ES-I3 (cell line): ENCODE data around the gene NCOA4.
"Not testable (repeated sequence)": the region's sequence is repeated elsewhere in the genome, so short reads cannot be mapped to it uniquely, and the experiment has no call there.

Source experiments
- H3K36me3 ChIP-seq: 2 replicates; pipeline ENCODE4 v1.6.1; 2013; ENCODE audit warnings: mild to moderate bottlenecking, low read length, control low read depth, moderate library complexity; ENCODE audit not compliant: insufficient read depth
- H3K4me1 ChIP-seq: 2 replicates; pipeline ENCODE4 v1.6.1; 2013; ENCODE audit warnings: mild to moderate bottlenecking, control low read depth, low read length; ENCODE audit not compliant: insufficient read depth
- H3K9ac ChIP-seq: 2 replicates; pipeline ENCODE4 v1.6.1; 2013; ENCODE audit warnings: low read depth, mild to moderate bottlenecking, low read length, moderate library complexity
- H3K9me3 ChIP-seq: 2 replicates; pipeline ENCODE4 v1.6.1; 2013; ENCODE audit warnings: mild to moderate bottlenecking, low read length, moderate library complexity; ENCODE audit not compliant: control insufficient read depth, insufficient read depth

The NCOA4 gene

DNA sequence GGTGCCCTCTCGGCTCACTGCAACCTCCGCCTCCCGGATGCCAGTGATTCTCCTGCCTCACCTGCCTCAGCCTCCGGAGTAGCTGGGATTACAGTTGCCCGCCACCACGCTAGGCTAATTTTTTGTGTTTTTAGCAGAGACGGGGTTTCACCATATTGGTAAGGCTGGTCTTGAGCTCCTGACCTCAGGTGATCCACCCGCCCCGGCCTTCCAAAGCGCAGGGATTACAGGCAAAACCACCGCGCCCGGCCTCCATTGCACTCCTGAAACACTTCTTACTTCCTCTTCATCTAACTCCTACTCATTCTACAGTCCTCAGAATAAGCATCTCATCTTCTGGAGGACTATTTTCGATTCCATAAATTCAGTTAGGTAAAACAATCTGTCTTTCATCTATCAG is 59.4 kb downstream of the NCOA4 start:
- H3K36me3 ChIP-seq, H3K4me1 ChIP-seq, H3K9me3 ChIP-seq: not testable (repeated sequence)
- peak overlapping the region; percentile 86; the same call in 1 of the 2 replicates for H3K9ac ChIP-seq

DNA sequence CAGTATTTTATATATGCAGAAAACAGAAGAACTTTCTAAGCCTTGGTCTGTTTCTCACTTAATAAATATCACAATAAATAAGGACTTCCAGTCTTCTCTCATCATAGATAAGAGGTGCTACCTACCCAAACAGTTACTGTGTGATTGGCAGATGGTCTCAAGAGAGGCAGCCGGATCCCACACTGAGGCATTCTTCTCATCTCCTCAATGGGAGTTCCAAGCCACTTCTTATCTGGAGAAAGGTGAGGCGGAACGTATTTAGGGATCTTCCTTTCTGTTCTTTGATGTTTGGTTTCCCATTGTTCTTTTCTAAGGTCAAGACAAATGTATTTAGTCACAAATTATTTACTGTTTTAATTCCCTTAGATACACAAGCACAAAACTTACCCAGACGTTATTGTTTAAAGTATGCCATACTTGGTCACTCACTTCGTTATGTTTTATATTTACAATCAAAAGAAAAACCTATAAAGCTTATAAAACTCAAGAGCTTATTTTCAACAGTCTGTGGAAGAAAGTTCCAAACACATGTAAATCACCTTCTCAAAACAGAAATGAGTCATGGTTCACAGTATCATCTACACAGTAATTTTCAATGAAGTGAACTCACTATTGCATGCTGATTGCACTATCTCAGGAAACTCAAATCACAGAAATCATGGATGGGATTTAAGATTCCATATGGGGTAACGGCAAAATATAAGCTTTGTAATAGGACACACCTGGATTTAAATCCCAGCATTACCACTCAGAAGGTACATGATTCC is 67.6 kb downstream of the NCOA4 start:
- not testable (repeated sequence) for H3K9ac ChIP-seq, H3K36me3 ChIP-seq, H3K9me3 ChIP-seq, H3K4me1 ChIP-seq

DNA sequence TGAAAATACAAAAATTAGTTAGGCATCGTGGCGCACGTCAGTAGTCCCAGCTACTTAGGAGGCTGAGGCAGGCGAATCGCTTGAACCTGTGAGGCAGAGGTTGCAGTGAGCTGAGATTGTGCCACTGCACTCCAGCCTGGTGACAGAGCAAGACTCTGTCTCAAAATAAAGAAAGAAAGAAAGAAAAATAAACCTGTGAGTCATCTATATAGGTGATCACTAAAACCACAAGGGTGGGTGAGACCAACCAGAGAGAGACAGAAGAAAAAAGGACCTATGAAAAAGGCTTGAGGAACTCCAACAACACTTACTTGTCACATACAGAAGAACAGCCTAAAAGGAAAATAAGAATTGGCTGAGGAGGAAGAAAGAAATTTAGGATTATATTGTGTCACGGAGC is 72.5 kb downstream of the NCOA4 start:
- not testable (repeated sequence) for H3K9ac ChIP-seq

DNA sequence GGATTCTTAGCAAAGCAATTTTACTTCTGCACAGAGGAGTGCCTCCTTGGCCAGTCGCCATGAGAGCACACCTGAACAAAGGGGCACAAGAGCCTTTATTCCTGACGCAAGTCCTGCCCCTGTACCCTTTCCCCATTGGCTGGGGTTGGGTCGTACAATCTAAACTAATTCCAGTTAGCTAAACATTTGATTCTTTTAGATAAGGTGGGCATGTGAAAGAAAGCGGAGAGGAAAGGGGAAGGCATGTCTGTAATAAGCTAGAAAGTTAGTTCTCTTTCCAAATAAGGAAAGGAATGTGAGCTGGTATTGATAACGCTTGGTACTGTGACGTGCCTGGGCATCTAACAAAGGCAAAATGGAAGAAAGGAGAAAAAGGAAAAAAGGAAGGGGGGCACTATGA is 73.8 kb downstream of the NCOA4 start:
- H3K4me1 ChIP-seq, H3K9ac ChIP-seq, H3K36me3 ChIP-seq, H3K9me3 ChIP-seq: not testable (repeated sequence)

More for the DNA sequence above, 72.5 kb downstream of the NCOA4 start:
- H3K4me1 ChIP-seq, H3K9me3 ChIP-seq, H3K36me3 ChIP-seq: not testable (repeated sequence)
